ENCODE data around the gene DLGAP1.

Gene DLGAP1

GRCh38 chr18:3848316-3848715 is 606.8 kb downstream of the DLGAP1 start:
- Histone ChIP-seq H2AK5ac (ENCODE audit: low read depth, low read length) (no peak overlapping the region), H3K18ac (ENCODE audit: low read length) (no peak overlapping the region), H2BK12ac (ENCODE audit: low read length) (no peak overlapping the region), H2BK5ac (ENCODE audit: low read length) (no peak overlapping the region), H4K91ac (ENCODE audit: low read depth, low read length, poor library complexity) (no peak overlapping the region), H3K27ac (replicated peaks; ENCODE audit: low read length) (no peak overlapping the region), H3K4ac (ENCODE audit: low read length) (no peak overlapping the region), H4K8ac (ENCODE audit: low read depth, low read length) (no peak overlapping the region), H3K27me3 (ENCODE audit: control insufficient read depth in 3 of 3, insufficient read depth in 3 of 3, low read depth in 1 of 3, low read length in 3 of 3) (no peaks in the 10 kb centered on the region), H2BK15ac (ENCODE audit: low read length) (no peak overlapping the region), H3K4me2 (ENCODE audit: insufficient read depth, low read length, poor library complexity, severe bottlenecking) (no peak overlapping the region), H3K9ac (ENCODE audit: low read depth, low read length, poor library complexity) (no peak overlapping the region), H3K79me1 (ENCODE audit: low read depth, low read length) (no peaks in the 10 kb centered on the region), H3K9me3 (replicated peaks in 1 of 2; ENCODE audit: control insufficient read depth in 2 of 2, insufficient read depth in 1 of 2, low read depth in 1 of 2, low read length in 2 of 2) (no peaks in the 10 kb centered on the region), H2AFZ (ENCODE audit: low read length) (no peak overlapping the region), H3K23ac (ENCODE audit: low read depth, low read length, poor library complexity) (no peak overlapping the region), H3K4me1 (ENCODE audit: control insufficient read depth in 2 of 2, insufficient read depth in 1 of 2, low read depth in 1 of 2, low read length in 2 of 2) (peaks cover 0 to 3% of the 10 kb centered on the region in 2 donors), H3K14ac (ENCODE audit: low read length) (no peak overlapping the region), H3K36me3 (replicated peaks in 1 of 2; ENCODE audit: control insufficient read depth in 2 of 2, insufficient read depth in 2 of 2, low read length in 2 of 2) (no peaks in the 10 kb centered on the region), H2BK120ac (ENCODE audit: low read depth, low read length) (no peak overlapping the region), H3K4me3 (ENCODE audit: low read length in 2 of 2) (no peak overlapping the region)
- no peak for DNase-seq (ENCODE audit: low spot score)
- WGBS, 2 donors (ENCODE audit: extremely low coverage in 2 of 2, insufficient read length in 2 of 2, insufficient replicate concordance in 1 of 2), result no CpG with 5 or more reads among the region's 3 CpGs

GRCh38 chr18:3845161-3845560 is 609.9 kb downstream of the DLGAP1 start:
- H2BK5ac ChIP-seq (ENCODE audit: low read length), result no peak overlapping the region
- no peak overlapping the region for H2BK15ac ChIP-seq (ENCODE audit: low read length)
- H3K27ac ChIP-seq (replicated peaks; ENCODE audit: low read length), result no peak overlapping the region
- H2BK120ac ChIP-seq (ENCODE audit: low read depth, low read length), result no peak overlapping the region
- H3K4me3 ChIP-seq (ENCODE audit: low read length in 2 of 2), result no peak overlapping the region
- no peak overlapping the region for H4K91ac ChIP-seq (ENCODE audit: low read depth, low read length, poor library complexity)
- H3K27me3 ChIP-seq (ENCODE audit: control insufficient read depth in 3 of 3, insufficient read depth in 3 of 3, low read depth in 1 of 3, low read length in 3 of 3), result no peaks in the 10 kb centered on the region
- H3K4me1 ChIP-seq (ENCODE audit: control insufficient read depth in 2 of 2, insufficient read depth in 1 of 2, low read depth in 1 of 2, low read length in 2 of 2), result peaks cover 5 to 14% of the 10 kb centered on the region in 2 donors
- H3K79me1 ChIP-seq (ENCODE audit: low read depth, low read length), result no peaks in the 10 kb centered on the region
- H3K23ac ChIP-seq (ENCODE audit: low read depth, low read length, poor library complexity), result no peak overlapping the region
- no peak overlapping the region for H2BK12ac ChIP-seq (ENCODE audit: low read length)
- no peak for DNase-seq (ENCODE audit: low spot score)
- H2AFZ ChIP-seq (ENCODE audit: low read length), result no peak overlapping the region
- no peak overlapping the region for H2AK5ac ChIP-seq (ENCODE audit: low read depth, low read length)
- no peak overlapping the region for H3K9ac ChIP-seq (ENCODE audit: low read depth, low read length, poor library complexity)
- no peaks in the 10 kb centered on the region for H3K36me3 ChIP-seq (replicated peaks in 1 of 2; ENCODE audit: control insufficient read depth in 2 of 2, insufficient read depth in 2 of 2, low read length in 2 of 2)
- H3K4ac ChIP-seq (ENCODE audit: low read length), result no peak overlapping the region
- no peak overlapping the region for H4K8ac ChIP-seq (ENCODE audit: low read depth, low read length)
- no peak overlapping the region for H3K14ac ChIP-seq (ENCODE audit: low read length)
- WGBS, 2 donors (ENCODE audit: extremely low coverage in 2 of 2, insufficient read length in 2 of 2, insufficient replicate concordance in 1 of 2), result no CpG with 5 or more reads among the region's 2 CpGs
- H3K9me3 ChIP-seq (replicated peaks in 1 of 2; ENCODE audit: control insufficient read depth in 2 of 2, insufficient read depth in 1 of 2, low read depth in 1 of 2, low read length in 2 of 2), result no peaks in the 10 kb centered on the region
- H3K18ac ChIP-seq (ENCODE audit: low read length), result no peak overlapping the region
- no peak overlapping the region for H3K4me2 ChIP-seq (ENCODE audit: insufficient read depth, low read length, poor library complexity, severe bottlenecking)

GRCh38 chr18:3842844-3843243 is 612.3 kb downstream of the DLGAP1 start:
- Histone ChIP-seq H2AFZ (ENCODE audit: low read length) (no peak overlapping the region), H3K79me1 (ENCODE audit: low read depth, low read length) (no peaks in the 10 kb centered on the region), H4K91ac (ENCODE audit: low read depth, low read length, poor library complexity) (no peak overlapping the region), H3K9me3 (replicated peaks in 1 of 2; ENCODE audit: control insufficient read depth in 2 of 2, insufficient read depth in 1 of 2, low read depth in 1 of 2, low read length in 2 of 2) (no peaks in the 10 kb centered on the region), H2BK120ac (ENCODE audit: low read depth, low read length) (no peak overlapping the region), H3K27ac (replicated peaks; ENCODE audit: low read length) (no peak overlapping the region), H3K4me3 (ENCODE audit: low read length in 2 of 2) (no peak overlapping the region), H3K23ac (ENCODE audit: low read depth, low read length, poor library complexity) (no peak overlapping the region), H3K4ac (ENCODE audit: low read length) (no peak overlapping the region), H2BK5ac (ENCODE audit: low read length) (no peak overlapping the region), H2BK12ac (ENCODE audit: low read length) (no peak overlapping the region), H3K9ac (ENCODE audit: low read depth, low read length, poor library complexity) (no peak overlapping the region), H2AK5ac (ENCODE audit: low read depth, low read length) (no peak overlapping the region), H3K14ac (ENCODE audit: low read length) (no peak overlapping the region), H3K4me1 (ENCODE audit: control insufficient read depth in 2 of 2, insufficient read depth in 1 of 2, low read depth in 1 of 2, low read length in 2 of 2) (peaks cover 16 to 20% of the 10 kb centered on the region in 2 donors), H3K4me2 (ENCODE audit: insufficient read depth, low read length, poor library complexity, severe bottlenecking) (no peak overlapping the region), H3K36me3 (replicated peaks in 1 of 2; ENCODE audit: control insufficient read depth in 2 of 2, insufficient read depth in 2 of 2, low read length in 2 of 2) (no peaks in the 10 kb centered on the region), H3K27me3 (ENCODE audit: control insufficient read depth in 3 of 3, insufficient read depth in 3 of 3, low read depth in 1 of 3, low read length in 3 of 3) (peaks cover 0 to 3% (median 0%) of the 10 kb centered on the region in 3 experiments), H3K18ac (ENCODE audit: low read length) (peak overlapping the region; percentile 2), H4K8ac (ENCODE audit: low read depth, low read length) (no peak overlapping the region), H2BK15ac (ENCODE audit: low read length) (peak overlapping the region; percentile 56)
- no peak for DNase-seq (ENCODE audit: low spot score)
- WGBS, 2 donors (ENCODE audit: extremely low coverage in 2 of 2, insufficient read length in 2 of 2, insufficient replicate concordance in 1 of 2), result no CpG with 5 or more reads among the region's 2 CpGs

- Histone ChIP-seq H3K9me3 (replicated peaks in 1 of 2; ENCODE audit: control insufficient read depth in 2 of 2, insufficient read depth in 1 of 2, low read depth in 1 of 2, low read length in 2 of 2) (no peaks in the 10 kb centered on the region), H3K36me3 (replicated peaks in 1 of 2; ENCODE audit: control insufficient read depth in 2 of 2, insufficient read depth in 2 of 2, low read length in 2 of 2) (no peaks in the 10 kb centered on the region), H2BK12ac (ENCODE audit: low read length) (no peak overlapping the region), H3K27me3 (ENCODE audit: control insufficient read depth in 3 of 3, insufficient read depth in 3 of 3, low read depth in 1 of 3, low read length in 3 of 3) (peaks cover 0 to 3% (median 0%) of the 10 kb centered on the region in 3 experiments), H2AK5ac (ENCODE audit: low read depth, low read length) (no peak overlapping the region), H2BK5ac (ENCODE audit: low read length) (no peak overlapping the region), H3K14ac (ENCODE audit: low read length) (no peak overlapping the region), H4K91ac (ENCODE audit: low read depth, low read length, poor library complexity) (no peak overlapping the region), H2BK120ac (ENCODE audit: low read depth, low read length) (no peak overlapping the region), H3K4ac (ENCODE audit: low read length) (no peak overlapping the region), H3K4me3 (ENCODE audit: low read length in 2 of 2) (no peak overlapping the region), H3K18ac (ENCODE audit: low read length) (no peak overlapping the region), H3K4me1 (ENCODE audit: control insufficient read depth in 2 of 2, insufficient read depth in 1 of 2, low read depth in 1 of 2, low read length in 2 of 2) (peaks cover 16 to 25% of the 10 kb centered on the region in 2 donors), H3K79me1 (ENCODE audit: low read depth, low read length) (no peaks in the 10 kb centered on the region), H2AFZ (ENCODE audit: low read length) (no peak overlapping the region), H2BK15ac (ENCODE audit: low read length) (no peak overlapping the region), H4K8ac (ENCODE audit: low read depth, low read length) (no peak overlapping the region), H3K4me2 (ENCODE audit: insufficient read depth, low read length, poor library complexity, severe bottlenecking) (no peak overlapping the region), H3K9ac (ENCODE audit: low read depth, low read length, poor library complexity) (no peak overlapping the region), H3K23ac (ENCODE audit: low read depth, low read length, poor library complexity) (no peak overlapping the region), H3K27ac (replicated peaks; ENCODE audit: low read length) (peak overlapping the region; percentile 92)
- no CpG with 5 or more reads among the region's 3 CpGs for whole genome bisulfite sequencing, 2 donors (ENCODE audit: extremely low coverage in 2 of 2, insufficient read length in 2 of 2, insufficient replicate concordance in 1 of 2)
- DNase-seq (ENCODE audit: low spot score), result no peak
Observed at GRCh38 chr18:3840766-3841165, 614.3 kb downstream of the DLGAP1 start.

Measured in neuronal stem cell (in vitro differentiated cells).